ENCODE measurements around the gene CDRT15. TPM values are rescaled to one million over a fixed set of nuclear protein-coding genes. Genes with fewer than 3 reads are reported as not detected.

The CDRT15 gene
- total RNA-seq, 1 experiment from 2014 or later: not detected

DNA sequence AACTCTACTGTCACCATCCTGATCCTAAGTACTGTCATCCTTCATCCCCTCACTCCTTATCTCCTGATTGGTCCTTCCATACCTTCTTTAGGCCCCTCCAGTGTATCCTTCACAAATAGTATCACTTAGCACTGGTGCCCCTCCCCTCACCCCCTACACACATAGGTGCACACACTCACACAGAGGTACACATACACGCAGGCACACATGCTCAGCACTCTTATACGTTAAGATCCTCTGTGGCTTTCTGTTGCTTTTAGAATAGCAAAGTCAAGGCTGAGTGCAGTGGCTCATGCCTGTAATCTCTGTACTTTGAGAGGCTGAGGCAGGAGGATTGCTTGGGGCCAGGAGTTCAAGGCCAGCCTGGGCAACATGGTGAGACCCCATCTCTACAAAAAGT is 32.1 kb downstream of the CDRT15 start:
- Mint-ChIP-seq H3K9me3 (no peaks in the 10 kb centered on the region), H3K36me3 (peaks cover 6% of the 10 kb centered on the region), H3K27ac (no peak overlapping the region; the same call in 1 of the 2 replicates), H3K27me3 (ENCODE audit: low read depth) (no peaks in the 10 kb centered on the region), H3K4me3 (no peak overlapping the region), H3K4me1 (peaks cover 4% of the 10 kb centered on the region; the same call in 1 of the 2 replicates)
- ATAC-seq: no peak
- DNase-seq (ENCODE audit: low spot score): no peak
- POLR2A ChIA-PET: no interaction called here
- CTCF ChIA-PET: no interaction called here
- TF ChIP-seq TCF7 (CRISPR knock-in tag; IDR thresholded peaks at IDR 0.05; ENCODE audit: low read depth) (no peak), SMAD4 (CRISPR knock-in tag; IDR thresholded peaks at IDR 0.05) (no peak), SMAD3 (CRISPR knock-in tag; IDR thresholded peaks at IDR 0.05; ENCODE audit: borderline replicate concordance) (no peak), ATF1 (CRISPR knock-in tag; IDR thresholded peaks at IDR 0.05) (no peak), ZNF219 (CRISPR knock-in tag; IDR thresholded peaks at IDR 0.05; ENCODE audit: borderline replicate concordance) (no peak), GRHL2 (CRISPR knock-in tag; IDR thresholded peaks at IDR 0.05; ENCODE audit: insufficient replicate concordance, severe bottlenecking) (no peak), SP1 (CRISPR knock-in tag; conservative IDR thresholded peaks at IDR 0.05) (no peak), GTF2I (CRISPR knock-in tag; conservative IDR thresholded peaks at IDR 0.05) (no peak), ZNF138 (CRISPR knock-in tag; conservative IDR thresholded peaks at IDR 0.05) (no peak)
- TF ChIP-seq, protein P1, sequence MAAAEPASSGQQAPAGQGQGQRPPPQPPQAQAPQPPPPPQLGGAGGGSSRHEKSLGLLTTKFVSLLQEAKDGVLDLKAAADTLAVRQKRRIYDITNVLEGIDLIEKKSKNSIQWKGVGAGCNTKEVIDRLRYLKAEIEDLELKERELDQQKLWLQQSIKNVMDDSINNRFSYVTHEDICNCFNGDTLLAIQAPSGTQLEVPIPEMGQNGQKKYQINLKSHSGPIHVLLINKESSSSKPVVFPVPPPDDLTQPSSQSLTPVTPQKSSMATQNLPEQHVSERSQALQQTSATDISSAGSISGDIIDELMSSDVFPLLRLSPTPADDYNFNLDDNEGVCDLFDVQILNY (CRISPR knock-in tag; IDR thresholded peaks at IDR 0.05): no peak
- TF ChIP-seq, protein P2, sequence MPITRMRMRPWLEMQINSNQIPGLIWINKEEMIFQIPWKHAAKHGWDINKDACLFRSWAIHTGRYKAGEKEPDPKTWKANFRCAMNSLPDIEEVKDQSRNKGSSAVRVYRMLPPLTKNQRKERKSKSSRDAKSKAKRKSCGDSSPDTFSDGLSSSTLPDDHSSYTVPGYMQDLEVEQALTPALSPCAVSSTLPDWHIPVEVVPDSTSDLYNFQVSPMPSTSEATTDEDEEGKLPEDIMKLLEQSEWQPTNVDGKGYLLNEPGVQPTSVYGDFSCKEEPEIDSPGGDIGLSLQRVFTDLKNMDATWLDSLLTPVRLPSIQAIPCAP (CRISPR knock-in tag; IDR thresholded peaks at IDR 0.05): no peak
- TF ChIP-seq, protein P3, sequence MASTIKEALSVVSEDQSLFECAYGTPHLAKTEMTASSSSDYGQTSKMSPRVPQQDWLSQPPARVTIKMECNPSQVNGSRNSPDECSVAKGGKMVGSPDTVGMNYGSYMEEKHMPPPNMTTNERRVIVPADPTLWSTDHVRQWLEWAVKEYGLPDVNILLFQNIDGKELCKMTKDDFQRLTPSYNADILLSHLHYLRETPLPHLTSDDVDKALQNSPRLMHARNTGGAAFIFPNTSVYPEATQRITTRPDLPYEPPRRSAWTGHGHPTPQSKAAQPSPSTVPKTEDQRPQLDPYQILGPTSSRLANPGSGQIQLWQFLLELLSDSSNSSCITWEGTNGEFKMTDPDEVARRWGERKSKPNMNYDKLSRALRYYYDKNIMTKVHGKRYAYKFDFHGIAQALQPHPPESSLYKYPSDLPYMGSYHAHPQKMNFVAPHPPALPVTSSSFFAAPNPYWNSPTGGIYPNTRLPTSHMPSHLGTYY (CRISPR knock-in tag; IDR thresholded peaks at IDR 0.05): no peak
- TF ChIP-seq, protein P4, sequence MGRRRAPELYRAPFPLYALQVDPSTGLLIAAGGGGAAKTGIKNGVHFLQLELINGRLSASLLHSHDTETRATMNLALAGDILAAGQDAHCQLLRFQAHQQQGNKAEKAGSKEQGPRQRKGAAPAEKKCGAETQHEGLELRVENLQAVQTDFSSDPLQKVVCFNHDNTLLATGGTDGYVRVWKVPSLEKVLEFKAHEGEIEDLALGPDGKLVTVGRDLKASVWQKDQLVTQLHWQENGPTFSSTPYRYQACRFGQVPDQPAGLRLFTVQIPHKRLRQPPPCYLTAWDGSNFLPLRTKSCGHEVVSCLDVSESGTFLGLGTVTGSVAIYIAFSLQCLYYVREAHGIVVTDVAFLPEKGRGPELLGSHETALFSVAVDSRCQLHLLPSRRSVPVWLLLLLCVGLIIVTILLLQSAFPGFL (CRISPR knock-in tag; IDR thresholded peaks at IDR 0.05; ENCODE audit: borderline replicate concordance): no peak
- TF ChIP-seq, protein P5, sequence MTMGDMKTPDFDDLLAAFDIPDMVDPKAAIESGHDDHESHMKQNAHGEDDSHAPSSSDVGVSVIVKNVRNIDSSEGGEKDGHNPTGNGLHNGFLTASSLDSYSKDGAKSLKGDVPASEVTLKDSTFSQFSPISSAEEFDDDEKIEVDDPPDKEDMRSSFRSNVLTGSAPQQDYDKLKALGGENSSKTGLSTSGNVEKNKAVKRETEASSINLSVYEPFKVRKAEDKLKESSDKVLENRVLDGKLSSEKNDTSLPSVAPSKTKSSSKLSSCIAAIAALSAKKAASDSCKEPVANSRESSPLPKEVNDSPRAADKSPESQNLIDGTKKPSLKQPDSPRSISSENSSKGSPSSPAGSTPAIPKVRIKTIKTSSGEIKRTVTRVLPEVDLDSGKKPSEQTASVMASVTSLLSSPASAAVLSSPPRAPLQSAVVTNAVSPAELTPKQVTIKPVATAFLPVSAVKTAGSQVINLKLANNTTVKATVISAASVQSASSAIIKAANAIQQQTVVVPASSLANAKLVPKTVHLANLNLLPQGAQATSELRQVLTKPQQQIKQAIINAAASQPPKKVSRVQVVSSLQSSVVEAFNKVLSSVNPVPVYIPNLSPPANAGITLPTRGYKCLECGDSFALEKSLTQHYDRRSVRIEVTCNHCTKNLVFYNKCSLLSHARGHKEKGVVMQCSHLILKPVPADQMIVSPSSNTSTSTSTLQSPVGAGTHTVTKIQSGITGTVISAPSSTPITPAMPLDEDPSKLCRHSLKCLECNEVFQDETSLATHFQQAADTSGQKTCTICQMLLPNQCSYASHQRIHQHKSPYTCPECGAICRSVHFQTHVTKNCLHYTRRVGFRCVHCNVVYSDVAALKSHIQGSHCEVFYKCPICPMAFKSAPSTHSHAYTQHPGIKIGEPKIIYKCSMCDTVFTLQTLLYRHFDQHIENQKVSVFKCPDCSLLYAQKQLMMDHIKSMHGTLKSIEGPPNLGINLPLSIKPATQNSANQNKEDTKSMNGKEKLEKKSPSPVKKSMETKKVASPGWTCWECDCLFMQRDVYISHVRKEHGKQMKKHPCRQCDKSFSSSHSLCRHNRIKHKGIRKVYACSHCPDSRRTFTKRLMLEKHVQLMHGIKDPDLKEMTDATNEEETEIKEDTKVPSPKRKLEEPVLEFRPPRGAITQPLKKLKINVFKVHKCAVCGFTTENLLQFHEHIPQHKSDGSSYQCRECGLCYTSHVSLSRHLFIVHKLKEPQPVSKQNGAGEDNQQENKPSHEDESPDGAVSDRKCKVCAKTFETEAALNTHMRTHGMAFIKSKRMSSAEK (CRISPR knock-in tag; IDR thresholded peaks at IDR 0.05; ENCODE audit: borderline replicate concordance): no peak
- TF ChIP-seq, protein P6, sequence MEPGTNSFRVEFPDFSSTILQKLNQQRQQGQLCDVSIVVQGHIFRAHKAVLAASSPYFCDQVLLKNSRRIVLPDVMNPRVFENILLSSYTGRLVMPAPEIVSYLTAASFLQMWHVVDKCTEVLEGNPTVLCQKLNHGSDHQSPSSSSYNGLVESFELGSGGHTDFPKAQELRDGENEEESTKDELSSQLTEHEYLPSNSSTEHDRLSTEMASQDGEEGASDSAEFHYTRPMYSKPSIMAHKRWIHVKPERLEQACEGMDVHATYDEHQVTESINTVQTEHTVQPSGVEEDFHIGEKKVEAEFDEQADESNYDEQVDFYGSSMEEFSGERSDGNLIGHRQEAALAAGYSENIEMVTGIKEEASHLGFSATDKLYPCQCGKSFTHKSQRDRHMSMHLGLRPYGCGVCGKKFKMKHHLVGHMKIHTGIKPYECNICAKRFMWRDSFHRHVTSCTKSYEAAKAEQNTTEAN (CRISPR knock-in tag; IDR thresholded peaks at IDR 0.05): no peak
- TF ChIP-seq, protein P7, sequence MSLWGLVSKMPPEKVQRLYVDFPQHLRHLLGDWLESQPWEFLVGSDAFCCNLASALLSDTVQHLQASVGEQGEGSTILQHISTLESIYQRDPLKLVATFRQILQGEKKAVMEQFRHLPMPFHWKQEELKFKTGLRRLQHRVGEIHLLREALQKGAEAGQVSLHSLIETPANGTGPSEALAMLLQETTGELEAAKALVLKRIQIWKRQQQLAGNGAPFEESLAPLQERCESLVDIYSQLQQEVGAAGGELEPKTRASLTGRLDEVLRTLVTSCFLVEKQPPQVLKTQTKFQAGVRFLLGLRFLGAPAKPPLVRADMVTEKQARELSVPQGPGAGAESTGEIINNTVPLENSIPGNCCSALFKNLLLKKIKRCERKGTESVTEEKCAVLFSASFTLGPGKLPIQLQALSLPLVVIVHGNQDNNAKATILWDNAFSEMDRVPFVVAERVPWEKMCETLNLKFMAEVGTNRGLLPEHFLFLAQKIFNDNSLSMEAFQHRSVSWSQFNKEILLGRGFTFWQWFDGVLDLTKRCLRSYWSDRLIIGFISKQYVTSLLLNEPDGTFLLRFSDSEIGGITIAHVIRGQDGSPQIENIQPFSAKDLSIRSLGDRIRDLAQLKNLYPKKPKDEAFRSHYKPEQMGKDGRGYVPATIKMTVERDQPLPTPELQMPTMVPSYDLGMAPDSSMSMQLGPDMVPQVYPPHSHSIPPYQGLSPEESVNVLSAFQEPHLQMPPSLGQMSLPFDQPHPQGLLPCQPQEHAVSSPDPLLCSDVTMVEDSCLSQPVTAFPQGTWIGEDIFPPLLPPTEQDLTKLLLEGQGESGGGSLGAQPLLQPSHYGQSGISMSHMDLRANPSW (CRISPR knock-in tag; conservative IDR thresholded peaks at IDR 0.05; ENCODE audit: low read depth): no peak
- TF ChIP-seq, protein P8, sequence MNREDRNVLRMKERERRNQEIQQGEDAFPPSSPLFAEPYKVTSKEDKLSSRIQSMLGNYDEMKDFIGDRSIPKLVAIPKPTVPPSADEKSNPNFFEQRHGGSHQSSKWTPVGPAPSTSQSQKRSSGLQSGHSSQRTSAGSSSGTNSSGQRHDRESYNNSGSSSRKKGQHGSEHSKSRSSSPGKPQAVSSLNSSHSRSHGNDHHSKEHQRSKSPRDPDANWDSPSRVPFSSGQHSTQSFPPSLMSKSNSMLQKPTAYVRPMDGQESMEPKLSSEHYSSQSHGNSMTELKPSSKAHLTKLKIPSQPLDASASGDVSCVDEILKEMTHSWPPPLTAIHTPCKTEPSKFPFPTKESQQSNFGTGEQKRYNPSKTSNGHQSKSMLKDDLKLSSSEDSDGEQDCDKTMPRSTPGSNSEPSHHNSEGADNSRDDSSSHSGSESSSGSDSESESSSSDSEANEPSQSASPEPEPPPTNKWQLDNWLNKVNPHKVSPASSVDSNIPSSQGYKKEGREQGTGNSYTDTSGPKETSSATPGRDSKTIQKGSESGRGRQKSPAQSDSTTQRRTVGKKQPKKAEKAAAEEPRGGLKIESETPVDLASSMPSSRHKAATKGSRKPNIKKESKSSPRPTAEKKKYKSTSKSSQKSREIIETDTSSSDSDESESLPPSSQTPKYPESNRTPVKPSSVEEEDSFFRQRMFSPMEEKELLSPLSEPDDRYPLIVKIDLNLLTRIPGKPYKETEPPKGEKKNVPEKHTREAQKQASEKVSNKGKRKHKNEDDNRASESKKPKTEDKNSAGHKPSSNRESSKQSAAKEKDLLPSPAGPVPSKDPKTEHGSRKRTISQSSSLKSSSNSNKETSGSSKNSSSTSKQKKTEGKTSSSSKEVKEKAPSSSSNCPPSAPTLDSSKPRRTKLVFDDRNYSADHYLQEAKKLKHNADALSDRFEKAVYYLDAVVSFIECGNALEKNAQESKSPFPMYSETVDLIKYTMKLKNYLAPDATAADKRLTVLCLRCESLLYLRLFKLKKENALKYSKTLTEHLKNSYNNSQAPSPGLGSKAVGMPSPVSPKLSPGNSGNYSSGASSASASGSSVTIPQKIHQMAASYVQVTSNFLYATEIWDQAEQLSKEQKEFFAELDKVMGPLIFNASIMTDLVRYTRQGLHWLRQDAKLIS (CRISPR knock-in tag; IDR thresholded peaks at IDR 0.05; ENCODE audit: borderline replicate concordance): no peak
- TF ChIP-seq, protein P9, sequence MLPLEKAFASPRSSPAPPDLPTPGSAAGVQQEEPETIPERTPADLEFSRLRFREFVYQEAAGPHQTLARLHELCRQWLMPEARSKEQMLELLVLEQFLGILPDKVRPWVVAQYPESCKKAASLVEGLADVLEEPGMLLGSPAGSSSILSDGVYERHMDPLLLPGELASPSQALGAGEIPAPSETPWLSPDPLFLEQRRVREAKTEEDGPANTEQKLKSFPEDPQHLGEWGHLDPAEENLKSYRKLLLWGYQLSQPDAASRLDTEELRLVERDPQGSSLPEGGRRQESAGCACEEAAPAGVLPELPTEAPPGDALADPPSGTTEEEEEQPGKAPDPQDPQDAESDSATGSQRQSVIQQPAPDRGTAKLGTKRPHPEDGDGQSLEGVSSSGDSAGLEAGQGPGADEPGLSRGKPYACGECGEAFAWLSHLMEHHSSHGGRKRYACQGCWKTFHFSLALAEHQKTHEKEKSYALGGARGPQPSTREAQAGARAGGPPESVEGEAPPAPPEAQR (CRISPR knock-in tag; IDR thresholded peaks at IDR 0.05): no peak

Data from WTC11 (cell line).